ENCODE data around the gene TBC1D5. TPM values are rescaled to one million over a fixed set of nuclear protein-coding genes. Genes with fewer than 3 reads are reported as not detected.

Gene TBC1D5
- total RNA-seq, 1 donor from 2014 or later: 48.1 TPM

- DNase-seq (ENCODE audit: extremely low spot score in 2 of 2): no peak
- intact Hi-C loops (cut with DNase I): no loop called here
- H3K27me3 ChIP-seq: no peaks in the 10 kb centered on the region
- H3K4me1 ChIP-seq: no peaks in the 10 kb centered on the region
- no peaks in the 10 kb centered on the region for H3K36me3 ChIP-seq
- TF ChIP-seq POLR2A (IDR thresholded peaks at IDR 0.05): no peak
- TF ChIP-seq POLR2AphosphoS5 (IDR thresholded peaks at IDR 0.05; ENCODE audit: insufficient read depth in 1 of 2, low read depth in 1 of 2): no peak
- TF ChIP-seq, protein P1, sequence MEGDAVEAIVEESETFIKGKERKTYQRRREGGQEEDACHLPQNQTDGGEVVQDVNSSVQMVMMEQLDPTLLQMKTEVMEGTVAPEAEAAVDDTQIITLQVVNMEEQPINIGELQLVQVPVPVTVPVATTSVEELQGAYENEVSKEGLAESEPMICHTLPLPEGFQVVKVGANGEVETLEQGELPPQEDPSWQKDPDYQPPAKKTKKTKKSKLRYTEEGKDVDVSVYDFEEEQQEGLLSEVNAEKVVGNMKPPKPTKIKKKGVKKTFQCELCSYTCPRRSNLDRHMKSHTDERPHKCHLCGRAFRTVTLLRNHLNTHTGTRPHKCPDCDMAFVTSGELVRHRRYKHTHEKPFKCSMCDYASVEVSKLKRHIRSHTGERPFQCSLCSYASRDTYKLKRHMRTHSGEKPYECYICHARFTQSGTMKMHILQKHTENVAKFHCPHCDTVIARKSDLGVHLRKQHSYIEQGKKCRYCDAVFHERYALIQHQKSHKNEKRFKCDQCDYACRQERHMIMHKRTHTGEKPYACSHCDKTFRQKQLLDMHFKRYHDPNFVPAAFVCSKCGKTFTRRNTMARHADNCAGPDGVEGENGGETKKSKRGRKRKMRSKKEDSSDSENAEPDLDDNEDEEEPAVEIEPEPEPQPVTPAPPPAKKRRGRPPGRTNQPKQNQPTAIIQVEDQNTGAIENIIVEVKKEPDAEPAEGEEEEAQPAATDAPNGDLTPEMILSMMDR (IDR thresholded peaks at IDR 0.05): no peak
- H3K4me3 ChIP-seq: no peak overlapping the region
- no peak overlapping the region for H3K27ac ChIP-seq
- no peaks in the 10 kb centered on the region for H3K9me3 ChIP-seq
These were observed 400.3 kb downstream of the TBC1D5 start for GRCh38 chr3:17342119-17342518.

DNA sequence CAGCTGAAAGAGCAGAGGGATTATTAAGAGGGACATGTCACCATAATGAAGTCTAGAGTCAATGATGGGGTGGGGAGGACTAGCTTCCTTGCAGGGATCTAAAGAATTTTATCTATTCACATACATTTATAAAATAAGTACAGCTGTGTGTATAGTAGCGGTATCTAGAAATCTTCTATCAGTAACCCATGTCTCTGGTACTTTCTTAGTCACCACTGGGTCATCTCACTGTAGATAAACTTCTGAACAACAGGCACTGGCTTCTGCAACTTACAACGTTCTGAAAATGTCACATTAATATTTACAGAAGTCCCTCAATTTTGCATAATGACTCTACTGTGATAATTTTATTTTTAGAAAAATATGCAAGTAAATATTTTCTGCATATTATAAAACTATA is 401.7 kb downstream of the TBC1D5 start:
- intact Hi-C loops (cut with DNase I): no loop called here
- no peaks in the 10 kb centered on the region for H3K36me3 ChIP-seq

DNA sequence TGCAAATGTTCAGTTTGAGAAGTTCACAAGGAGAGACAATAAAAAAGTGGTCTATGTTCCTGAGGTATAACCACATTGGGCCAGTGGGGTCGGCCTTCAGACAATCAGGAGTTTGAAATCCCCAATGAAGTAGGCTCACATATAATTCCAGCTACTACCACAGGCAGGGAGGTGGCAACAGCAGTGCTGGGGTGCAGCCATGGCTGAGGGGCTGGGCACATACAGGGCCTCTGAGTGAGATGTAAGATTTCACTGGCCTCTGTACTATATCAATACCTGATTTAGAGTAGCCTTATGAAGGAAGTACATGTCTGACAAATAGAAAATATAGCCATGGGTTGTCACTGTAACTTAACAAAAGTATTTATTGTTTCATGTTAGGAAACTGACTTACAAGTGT is 402.2 kb downstream of the TBC1D5 start:
- Histone ChIP-seq H3K36me3 (no peaks in the 10 kb centered on the region), H3K27me3 (no peaks in the 10 kb centered on the region), H3K4me1 (no peaks in the 10 kb centered on the region), H3K4me3 (no peak overlapping the region), H3K9me3 (no peaks in the 10 kb centered on the region), H3K27ac (no peak overlapping the region)
- DNase-seq (ENCODE audit: extremely low spot score in 2 of 2): no peak
- TF ChIP-seq POLR2AphosphoS5 (IDR thresholded peaks at IDR 0.05; ENCODE audit: insufficient read depth in 1 of 2, low read depth in 1 of 2): no peak
- TF ChIP-seq, protein P1 (IDR thresholded peaks at IDR 0.05): no peak
- TF ChIP-seq POLR2A (IDR thresholded peaks at IDR 0.05): no peak
- intact Hi-C loops (cut with DNase I): no loop called here

More for the DNA sequence above, 401.7 kb downstream of the TBC1D5 start:
- Histone ChIP-seq H3K27me3 (no peaks in the 10 kb centered on the region), H3K4me1 (no peaks in the 10 kb centered on the region), H3K4me3 (no peak overlapping the region), H3K9me3 (no peaks in the 10 kb centered on the region), H3K27ac (no peak overlapping the region)
- TF ChIP-seq, protein P1 (IDR thresholded peaks at IDR 0.05): no peak
- TF ChIP-seq POLR2AphosphoS5 (IDR thresholded peaks at IDR 0.05; ENCODE audit: insufficient read depth in 1 of 2, low read depth in 1 of 2): no peak
- TF ChIP-seq POLR2A (IDR thresholded peaks at IDR 0.05): no peak
- DNase-seq (ENCODE audit: extremely low spot score in 2 of 2): no peak

- Histone ChIP-seq H3K27ac (no peak overlapping the region), H3K36me3 (no peaks in the 10 kb centered on the region), H3K4me1 (no peaks in the 10 kb centered on the region), H3K27me3 (no peaks in the 10 kb centered on the region), H3K4me3 (no peak overlapping the region), H3K9me3 (no peaks in the 10 kb centered on the region)
- DNase-seq (ENCODE audit: extremely low spot score in 2 of 2): no peak
- TF ChIP-seq, protein P1 (IDR thresholded peaks at IDR 0.05): no peak
- no peak for TF ChIP-seq POLR2A (IDR thresholded peaks at IDR 0.05)
- intact Hi-C loops (cut with DNase I): no loop called here
These were observed 403.3 kb downstream of the TBC1D5 start for GRCh38 chr3:17339132-17339575.

DNA sequence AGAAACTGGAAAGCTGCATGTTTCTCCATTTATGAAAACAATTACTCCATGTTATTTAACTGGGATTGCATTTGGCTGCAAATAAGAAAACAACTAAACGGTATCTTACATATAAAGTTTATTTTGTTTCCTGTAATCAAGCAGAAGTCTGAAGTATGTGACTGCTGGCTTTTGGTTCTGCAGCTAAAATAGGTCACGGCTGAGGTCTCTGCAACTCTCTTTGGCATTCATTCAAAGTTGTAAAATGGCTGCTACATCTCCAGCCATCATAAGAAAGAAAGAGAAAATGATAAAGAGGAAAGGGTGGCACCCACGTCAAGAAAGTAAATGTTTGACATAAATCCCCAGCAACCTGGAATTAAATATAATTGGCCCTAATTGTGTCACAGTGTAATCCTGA is 406.1 kb downstream of the TBC1D5 start:
- Histone ChIP-seq H3K27me3 (no peaks in the 10 kb centered on the region), H3K9me3 (no peaks in the 10 kb centered on the region), H3K4me3 (no peak overlapping the region), H3K4me1 (no peaks in the 10 kb centered on the region), H3K27ac (no peak overlapping the region), H3K36me3 (no peaks in the 10 kb centered on the region)
- intact Hi-C loops (cut with DNase I): no loop called here
- no peak for TF ChIP-seq POLR2AphosphoS5 (IDR thresholded peaks at IDR 0.05; ENCODE audit: insufficient read depth in 1 of 2, low read depth in 1 of 2)
- TF ChIP-seq, protein P1 (IDR thresholded peaks at IDR 0.05): no peak
- DNase-seq (ENCODE audit: extremely low spot score in 2 of 2): no peak

Measured in vagina (tissue), 2 donors.